ENCODE measurements around the gene AKR1C4. TPM values are rescaled to one million over a fixed set of nuclear protein-coding genes. Genes with fewer than 3 reads are reported as not detected.

The AKR1C4 gene
- total RNA-seq, 1 experiment from 2014 or later: not detected

- Histone ChIP-seq H3K27ac (ENCODE audit: insufficient read length, low read depth, low read length) (no peak overlapping the region), H3K4me2 (ENCODE audit: insufficient read depth, insufficient read length, low read length) (no peak overlapping the region), H2BK120ac (ENCODE audit: low read depth, low read length, poor library complexity, severe bottlenecking) (no peak overlapping the region), H3K9ac (ENCODE audit: extremely low read depth, insufficient read length, low read length) (no peak overlapping the region), H2BK20ac (ENCODE audit: low read depth, low read length, poor library complexity, severe bottlenecking) (no peak overlapping the region), H3K18ac (ENCODE audit: insufficient read length, low read depth, low read length) (no peak overlapping the region), H4K8ac (replicated peaks; ENCODE audit: insufficient read length, low read depth, low read length) (no peak overlapping the region), H3K79me1 (ENCODE audit: insufficient read depth, low read depth, low read length, poor library complexity, severe bottlenecking) (no peaks in the 10 kb centered on the region), H4K91ac (ENCODE audit: insufficient read length, low read depth, low read length) (no peak overlapping the region), H4K20me1 (ENCODE audit: control insufficient read depth, insufficient read depth, insufficient read length) (no peaks in the 10 kb centered on the region), H4K5ac (ENCODE audit: insufficient read length, low read depth, low read length) (no peak overlapping the region), H2BK12ac (ENCODE audit: insufficient read length, low read depth, low read length) (no peak overlapping the region), H2BK15ac (ENCODE audit: low read depth, low read length) (no peak overlapping the region), H3K14ac (ENCODE audit: insufficient read depth, low read length) (no peak overlapping the region), H3K9me3 (ENCODE audit: control insufficient read depth, low read depth, low read length) (no peaks in the 10 kb centered on the region), H2AFZ (ENCODE audit: low read length) (no peak overlapping the region), H3K27me3 (ENCODE audit: insufficient read depth, low read length) (no peaks in the 10 kb centered on the region), H3K23ac (ENCODE audit: insufficient read length, low read depth, low read length) (no peak overlapping the region), H2AK5ac (ENCODE audit: insufficient read length, low read length) (no peak overlapping the region), H3K56ac (ENCODE audit: insufficient read length, low read depth, low read length) (no peak overlapping the region), H3K4me1 (ENCODE audit: insufficient read depth, low read length) (no peaks in the 10 kb centered on the region), H3K23me2 (ENCODE audit: insufficient read length, low read depth, low read length, poor library complexity, severe bottlenecking) (no peaks in the 10 kb centered on the region), H2BK5ac (ENCODE audit: insufficient read length, low read length) (no peak overlapping the region), H3T11ph (ENCODE audit: low read length) (no peak overlapping the region), H3K79me2 (ENCODE audit: insufficient read depth, low read length) (no peaks in the 10 kb centered on the region), H3K4ac (ENCODE audit: low read depth, low read length) (no peak overlapping the region)
- WGBS (ENCODE audit: extremely low coverage, insufficient read length, low lambda C conversion rate): no CpG with 5 or more reads among the region's 5 CpGs
- H3K27me3 Mint-ChIP-seq (ENCODE audit: low read depth): no peaks in the 10 kb centered on the region; the same call in 1 of the 2 replicates
- H3K27ac Mint-ChIP-seq: no peak overlapping the region
- TF ChIP-seq CTCF (conservative IDR thresholded peaks at IDR 0.05): no peak
- H3K9me3 Mint-ChIP-seq: peaks cover 24 to 88% of the 10 kb centered on the region in 2 experiments
- DNase-seq: no peak
- 0 out of 4 replicates have a peak, but pooled peaks cover 0 to 3% of the 10 kb centered on the region in 2 experiments for H3K4me1 Mint-ChIP-seq
- peaks cover 0 to 2% (median 0%) of the 10 kb centered on the region in 3 experiments; a peak in 2 of 7 replicates for H3K36me3 Mint-ChIP-seq (ENCODE audit: insufficient read depth in 1 of 3, low read depth in 3 of 3)
- H3K4me3 Mint-ChIP-seq: no peak overlapping the region
Measured at GRCh38 chr10:5187867-5188266, 8.8 kb upstream of the AKR1C4 start.

Data from H9 (cell line).